Lower leg skin (tissue), 4 donors: Measurements from ENCODE around the gene MAP4K1. TPM values are rescaled to one million over a fixed set of nuclear protein-coding genes. Genes with fewer than 3 reads are reported as not detected.

Source experiments
- DNase-seq, 2 donors: peaks; one replicate each; pipeline ENCODE4 v3.0.0-alpha.2; 2019; ENCODE audit warnings: low spot score in 2 of 2
- H3K4me3 ChIP-seq: fragments of 200-600 bp; sonication (generic); 2 replicates; pipeline ENCODE4 v1.5.1; 2017; ENCODE audit warnings: mild to moderate bottlenecking, low read depth; ENCODE audit not compliant: poor library complexity, severe bottlenecking
- POLR2A ChIP-seq, 2 donors: fragments of 450-650 bp; IDR thresholded peaks; one replicate each; pipeline ENCODE4 v1.6.1; 2016 to 2017; ENCODE audit warnings: antibody characterized with exemption in 2 of 2, mild to moderate bottlenecking in 1 of 2, moderate library complexity in 1 of 2
- WGBS, 2 donors: methylation state at CpG; one replicate each; pipeline ENCODE4 v1.1.5; 2018; 5-methylcytosine and 5-hydroxymethylcytosine counted together
- intact Hi-C: fragments of 100-400 bp; cut with DNase I; formaldehyde crosslinking; loops from one replicate; pipeline ENCODE4 v1.15.0; 2023; ENCODE audit warnings: low total_unique reads
- total RNA-seq, 4 donors: library from RNA; depleted of rRNA; stranded (reverse); fragments of >200 nt; gene quantifications; one replicate each; pipeline ENCODE4 v1.1.0, GENCODE V29; 2016
- TF ChIP-seq, protein P1 (sequence below), 3 donors: fragments of 450-650 bp; IDR thresholded peaks; one replicate each; pipeline ENCODE4 v1.5.1; 2016; ENCODE audit warnings: antibody characterized with exemption in 3 of 3, mild to moderate bottlenecking in 3 of 3, moderate library complexity in 2 of 3

The MAP4K1 gene
- total RNA-seq, 4 donors from 2014 or later: 0.80 to 9.8 (median 5.6) TPM

DNA sequence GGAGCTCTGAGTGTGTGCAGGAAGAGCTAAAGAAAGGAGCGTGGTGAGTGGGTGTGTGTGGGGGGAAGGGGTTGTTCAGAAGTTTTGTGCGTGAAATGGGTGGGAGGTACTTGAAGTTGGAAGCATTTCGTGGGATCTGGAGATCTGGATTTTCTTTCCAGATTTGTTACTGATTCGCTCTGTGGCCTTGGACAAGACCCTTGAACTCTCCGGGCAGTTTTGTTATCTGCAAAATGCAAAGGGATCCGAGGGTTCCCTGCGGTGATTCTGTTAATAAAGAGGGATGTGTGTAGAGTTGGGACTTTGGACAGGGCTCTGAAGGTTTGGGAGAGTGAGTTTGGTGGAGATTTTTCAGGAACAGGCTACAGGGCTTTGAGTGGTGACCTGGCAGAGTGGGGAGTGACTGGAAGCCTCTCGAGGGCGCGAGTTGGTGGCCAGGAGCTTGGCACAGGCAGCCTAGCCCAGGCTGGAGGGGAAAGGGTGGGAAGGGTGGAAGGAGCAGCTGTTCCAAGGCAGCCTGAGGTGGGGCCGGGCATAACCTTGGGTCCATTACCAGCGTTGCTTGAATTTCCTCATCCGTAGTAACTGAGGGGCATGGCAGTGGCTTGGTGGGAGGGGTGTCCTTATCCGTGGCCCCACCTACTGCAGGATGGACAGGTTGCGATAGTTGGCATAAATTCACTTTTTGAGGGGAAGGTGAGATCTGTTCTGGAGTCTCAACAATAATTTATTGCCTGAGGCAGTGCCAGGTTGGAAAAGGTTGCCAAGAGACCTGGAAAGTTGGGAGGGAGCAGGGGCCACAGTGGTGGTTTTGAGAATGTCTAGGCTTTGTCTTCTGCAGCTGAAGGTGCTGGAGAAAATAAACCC lies 31.8 kb upstream of the MAP4K1 start:
- WGBS, 2 donors: 7 to 9% methylated on average over 15 of the region's 15 CpGs
- peak overlapping the region; percentile 96 for H3K4me3 ChIP-seq
- intact Hi-C loops: no loop called here
- TF ChIP-seq POLR2A (IDR thresholded peaks at IDR 0.05): no peak
- TF ChIP-seq, protein P1, sequence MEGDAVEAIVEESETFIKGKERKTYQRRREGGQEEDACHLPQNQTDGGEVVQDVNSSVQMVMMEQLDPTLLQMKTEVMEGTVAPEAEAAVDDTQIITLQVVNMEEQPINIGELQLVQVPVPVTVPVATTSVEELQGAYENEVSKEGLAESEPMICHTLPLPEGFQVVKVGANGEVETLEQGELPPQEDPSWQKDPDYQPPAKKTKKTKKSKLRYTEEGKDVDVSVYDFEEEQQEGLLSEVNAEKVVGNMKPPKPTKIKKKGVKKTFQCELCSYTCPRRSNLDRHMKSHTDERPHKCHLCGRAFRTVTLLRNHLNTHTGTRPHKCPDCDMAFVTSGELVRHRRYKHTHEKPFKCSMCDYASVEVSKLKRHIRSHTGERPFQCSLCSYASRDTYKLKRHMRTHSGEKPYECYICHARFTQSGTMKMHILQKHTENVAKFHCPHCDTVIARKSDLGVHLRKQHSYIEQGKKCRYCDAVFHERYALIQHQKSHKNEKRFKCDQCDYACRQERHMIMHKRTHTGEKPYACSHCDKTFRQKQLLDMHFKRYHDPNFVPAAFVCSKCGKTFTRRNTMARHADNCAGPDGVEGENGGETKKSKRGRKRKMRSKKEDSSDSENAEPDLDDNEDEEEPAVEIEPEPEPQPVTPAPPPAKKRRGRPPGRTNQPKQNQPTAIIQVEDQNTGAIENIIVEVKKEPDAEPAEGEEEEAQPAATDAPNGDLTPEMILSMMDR (IDR thresholded peaks at IDR 0.05): no peak
- no peak for DNase-seq

DNA sequence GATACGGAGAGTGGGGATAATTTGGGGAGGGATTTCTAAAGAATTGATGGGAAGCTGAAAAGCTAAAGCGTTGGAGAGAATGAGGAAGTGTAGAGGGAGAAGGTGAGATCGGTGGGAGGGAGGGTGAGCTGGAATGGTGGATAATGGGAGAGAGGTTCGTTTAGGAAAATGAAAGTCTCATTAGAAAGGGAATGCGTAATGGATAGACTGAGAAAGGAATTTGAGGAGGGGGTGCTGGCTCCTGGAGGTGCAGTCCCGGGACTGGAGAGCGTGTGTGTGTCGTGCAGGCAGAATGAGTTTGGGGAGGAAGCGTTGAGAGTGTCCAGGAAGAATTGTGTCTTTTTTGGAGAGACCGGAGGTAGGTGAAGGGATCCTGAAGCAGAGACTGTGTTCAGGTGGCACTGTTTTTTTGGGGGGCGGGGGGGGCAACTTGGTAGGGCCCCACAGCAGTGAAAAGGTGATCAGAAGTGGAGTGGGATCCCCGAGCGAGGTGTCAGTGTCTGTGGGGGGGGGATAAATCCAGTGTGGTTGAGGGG lies 31.1 kb upstream of the MAP4K1 start:
- intact Hi-C loops: no loop called here
- TF ChIP-seq, protein P1 (IDR thresholded peaks at IDR 0.05): no peak
- TF ChIP-seq POLR2A (IDR thresholded peaks at IDR 0.05): no peak
- WGBS, 2 donors: 0 to 1% methylated on average over 13 of the region's 13 CpGs
- no peak for DNase-seq
- peak overlapping the region; percentile 96 for H3K4me3 ChIP-seq

DNA sequence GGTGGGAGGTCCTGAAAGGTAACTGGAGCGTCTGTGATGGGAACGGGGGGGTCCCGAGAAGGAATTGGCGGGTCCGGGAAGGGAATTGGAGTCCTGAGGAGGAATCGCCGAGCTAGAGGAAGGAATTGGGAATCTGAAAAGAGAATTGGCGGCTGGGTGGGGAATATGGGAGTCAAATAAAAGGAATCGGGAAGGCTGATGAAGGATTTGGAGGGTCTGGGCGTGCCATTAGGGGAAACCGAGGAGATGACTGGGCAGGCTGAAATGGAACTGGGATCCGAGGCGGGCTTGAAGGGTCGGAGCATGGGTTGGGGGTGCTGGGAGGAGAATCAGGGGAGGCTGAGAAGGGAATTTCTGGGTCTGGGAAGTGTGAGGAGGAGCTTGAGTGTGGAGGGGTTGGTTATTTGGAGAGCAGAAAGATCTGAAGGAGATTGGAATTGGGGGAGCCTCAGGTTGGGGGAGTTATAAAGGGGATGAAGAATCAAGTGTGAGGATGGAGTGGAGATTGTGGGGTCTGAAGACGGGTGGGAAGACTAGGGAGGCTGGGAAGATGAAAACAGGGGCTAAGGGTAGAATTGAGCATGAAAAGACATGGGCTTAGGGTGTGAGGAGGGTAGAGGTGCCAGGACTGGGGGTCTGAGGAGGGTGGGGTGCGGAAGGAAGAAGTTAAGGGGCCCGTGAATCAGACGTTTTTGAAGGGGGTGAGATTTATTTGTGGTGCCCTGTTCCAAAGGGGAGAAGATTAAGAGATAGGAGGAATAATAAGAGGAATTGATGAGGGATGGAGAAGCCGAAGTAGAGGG lies 30.4 kb upstream of the MAP4K1 start:
- WGBS, 2 donors: 0 to 1% methylated on average over 19 of the region's 19 CpGs
- H3K4me3 ChIP-seq: peak overlapping the region; percentile 96
- no peak for TF ChIP-seq POLR2A (IDR thresholded peaks at IDR 0.05)
- TF ChIP-seq, protein P1 (IDR thresholded peaks at IDR 0.05): no peak
- no peak for DNase-seq
- intact Hi-C loops: no loop called here

DNA sequence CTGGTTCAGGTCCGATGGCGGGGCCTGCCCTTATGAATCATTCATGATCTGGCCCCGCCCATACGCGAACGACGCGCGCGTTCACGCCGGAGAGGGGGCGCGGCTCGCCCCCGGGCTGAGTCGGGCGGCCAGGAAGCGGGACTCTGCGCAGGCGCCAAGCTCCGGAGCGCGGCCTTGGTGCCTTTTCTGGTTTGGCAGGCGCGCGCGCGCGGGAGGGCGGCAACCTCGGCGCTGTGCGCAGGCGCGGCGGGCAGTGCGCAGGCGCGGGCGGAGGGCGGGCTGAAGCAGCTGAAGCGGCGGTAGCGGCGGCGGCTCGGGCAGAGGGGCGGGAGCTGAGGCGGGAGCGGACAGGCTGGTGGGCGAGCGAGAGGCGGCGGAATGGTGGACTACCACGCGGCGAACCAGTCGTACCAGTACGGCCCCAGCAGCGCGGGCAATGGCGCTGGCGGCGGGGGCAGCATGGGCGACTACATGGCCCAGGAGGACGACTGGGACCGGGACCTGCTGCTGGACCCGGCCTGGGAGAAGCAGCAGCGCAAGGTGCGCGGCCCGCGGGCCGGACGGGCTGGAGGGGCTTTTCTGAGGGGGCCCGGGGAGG lies 29.7 kb upstream of the MAP4K1 start, which contains the start of gene ACTN4:
Gene ACTN4, plus strand, starts transcription at position 282 of the 598 bp plus-strand sequence. Its CDS starts 97 bp downstream, at position 379.
- peak; percentile 98 to 100 for DNase-seq
- whole genome bisulfite sequencing, 2 donors: 0 to 1% methylated on average over 42 to 67 of the region's 77 CpGs
- H3K4me3 ChIP-seq: peak within 1 kb of the TSS; percentile 96
- TF ChIP-seq POLR2A (IDR thresholded peaks at IDR 0.05): peak in 1 of 2 donors; percentile 89
- TF ChIP-seq, protein P1 (IDR thresholded peaks at IDR 0.05): no peak
- intact Hi-C loops: no loop called here

DNA sequence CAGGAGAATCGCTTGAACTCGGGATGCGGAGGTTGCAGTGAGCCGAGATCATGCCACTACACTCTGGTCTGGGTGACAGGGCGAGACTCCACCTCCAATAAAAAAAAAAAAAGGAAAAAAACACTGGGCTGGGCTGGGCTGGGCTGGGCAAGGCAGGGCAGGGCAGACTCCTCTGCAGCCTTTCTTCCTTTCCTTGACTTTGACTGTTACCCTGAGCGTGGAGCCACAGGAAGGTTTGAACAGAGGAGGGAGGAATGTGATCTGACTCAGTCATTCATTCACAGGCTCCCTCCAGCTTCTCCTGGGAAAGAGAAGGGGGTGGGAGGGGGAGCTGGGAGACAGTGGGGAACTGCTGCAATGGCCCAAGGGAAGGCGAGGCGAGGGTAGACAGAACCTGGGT lies 27.0 kb upstream of the MAP4K1 start:
- WGBS, 2 donors: 82 to 83% methylated on average over 8 of the region's 8 CpGs
- TF ChIP-seq, protein P1 (IDR thresholded peaks at IDR 0.05): no peak
- no peak for TF ChIP-seq POLR2A (IDR thresholded peaks at IDR 0.05)
- DNase-seq: no peak
- intact Hi-C loops: no loop called here
- H3K4me3 ChIP-seq: no peak overlapping the region
